GM18526 (cell line): ENCODE results near the gene ADCY1.

Experiments used
- POLR2A ChIP-seq: IDR thresholded peaks from 3 replicates; pipeline ENCODE4 v1.6.1; 2011; ENCODE audit not compliant: insufficient read length; ENCODE audit errors: extremely low read depth

The ADCY1 gene

GRCh38 chr7:45660201-45660900 lies 86.2 kb downstream of the ADCY1 start:
- TF ChIP-seq POLR2A: no peak

GRCh38 chr7:45660901-45661211 lies 86.7 kb downstream of the ADCY1 start:
- TF ChIP-seq POLR2A: no peak

- TF ChIP-seq POLR2A: no peak
Observed at GRCh38 chr7:45661302-45661995, 87.3 kb downstream of the ADCY1 start.

- no peak for TF ChIP-seq POLR2A
Observed at GRCh38 chr7:45662018-45662417, 87.8 kb downstream of the ADCY1 start.

GRCh38 chr7:45662540-45663166 lies 88.5 kb downstream of the ADCY1 start:
- no peak for TF ChIP-seq POLR2A

GRCh38 chr7:45663167-45663921 lies 89.2 kb downstream of the ADCY1 start:
- no peak for TF ChIP-seq POLR2A

GRCh38 chr7:45663965-45664633 lies 89.9 kb downstream of the ADCY1 start:
- no peak for TF ChIP-seq POLR2A

- no peak for TF ChIP-seq POLR2A
Observed at GRCh38 chr7:45665172-45665571, 91.0 kb downstream of the ADCY1 start.

GRCh38 chr7:45670227-45670626 lies 96.1 kb downstream of the ADCY1 start:
- no peak for TF ChIP-seq POLR2A

- no peak for TF ChIP-seq POLR2A
Observed at GRCh38 chr7:45670717-45671116, 96.5 kb downstream of the ADCY1 start.

GRCh38 chr7:45677311-45677900 lies 103.2 kb downstream of the ADCY1 start:
- TF ChIP-seq POLR2A: no peak

- TF ChIP-seq POLR2A: no peak
Observed at GRCh38 chr7:45679516-45679915, 105.3 kb downstream of the ADCY1 start.

- no peak for TF ChIP-seq POLR2A
Observed at GRCh38 chr7:45680776-45681175, 106.6 kb downstream of the ADCY1 start.

- TF ChIP-seq POLR2A: no peak
Observed at GRCh38 chr7:45681596-45682357, 107.6 kb downstream of the ADCY1 start.
